GM12865 (cell line): Measurements from ENCODE around the gene HNF1B.
A peak's percentile ranks its signal among the peaks of the same experiment; 100 is the strongest.

ENCODE experiments used
- DNase-seq: peaks from one replicate; pipeline ENCODE4 v3.0.0; 2010; ENCODE audit warnings: low read depth
- H3K4me3 ChIP-seq: 2 replicates; pipeline ENCODE4 v1.5.1; 2011; ENCODE audit warnings: mild to moderate bottlenecking, low read depth, low read length, control low read depth
- CTCF ChIP-seq: IDR thresholded peaks from 2 replicates; pipeline ENCODE4 v1.5.1; 2011; ENCODE audit warnings: low read length, control low read depth, low read depth, inconsistent platforms; ENCODE audit not compliant: insufficient read depth; ENCODE audit errors: missing control alignments

HNF1B gene

DNA sequence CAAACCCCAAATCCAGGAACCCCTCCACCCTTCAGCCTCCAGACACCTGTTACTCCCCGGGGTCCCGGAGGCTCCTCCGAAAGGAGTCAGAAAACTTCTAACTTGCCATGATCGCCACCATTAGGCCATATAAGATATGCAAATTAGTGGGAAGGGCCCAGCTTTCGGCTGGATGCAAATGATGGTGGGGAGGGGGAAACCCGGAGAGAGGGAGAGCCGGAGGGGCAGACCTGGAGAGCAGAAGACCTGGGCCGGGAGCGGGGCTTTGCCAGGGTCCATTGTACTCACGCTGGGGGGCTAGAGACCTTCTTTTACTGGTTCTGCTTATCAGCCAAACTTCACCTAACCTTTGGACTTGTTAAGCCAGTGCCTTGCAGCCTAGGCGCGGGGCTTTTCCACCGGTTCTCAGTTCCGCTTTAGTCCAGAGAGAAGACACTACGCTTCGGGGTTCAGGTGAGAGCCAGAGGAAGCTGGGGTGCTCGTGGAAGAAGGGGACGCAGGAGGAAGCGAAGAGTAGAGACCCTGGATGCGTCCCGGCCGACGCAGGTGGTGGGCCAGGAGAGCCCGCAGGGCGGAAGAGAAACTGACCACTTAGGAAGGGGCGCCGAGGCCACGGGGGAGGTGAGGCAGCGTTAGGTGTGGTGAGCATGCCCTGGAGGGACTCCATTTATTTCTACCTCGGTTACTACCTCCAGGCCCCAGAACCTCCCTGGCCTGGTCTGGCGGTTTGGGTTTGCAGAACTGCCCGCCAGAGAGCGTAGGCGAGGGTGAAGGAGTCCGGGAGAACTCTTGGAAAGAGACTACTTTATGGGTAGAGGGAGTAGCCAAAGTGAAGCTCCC lies at the start of gene HNF1B:
Gene HNF1B (minus strand): TSS at position 99 of the 840 bp plus-strand sequence. CDS start 175 bp downstream, outside the sequence.
- TF ChIP-seq CTCF = no peak
- DNase-seq = peak; percentile 68
- peak within 1 kb of the TSS; percentile 54 for H3K4me3 ChIP-seq

GRCh38 chr17:37792787-37793186 lies 47.9 kb upstream of the HNF1B start:
- DNase-seq = no peak
- no peak for TF ChIP-seq CTCF
- no peak overlapping the region for H3K4me3 ChIP-seq

GRCh38 chr17:37791447-37792399 lies 46.9 kb upstream of the HNF1B start:
- TF ChIP-seq CTCF = peak; percentile 75
- DNase-seq = peak; percentile 84
- H3K4me3 ChIP-seq = no peak overlapping the region

- TF ChIP-seq CTCF = no peak
- H3K4me3 ChIP-seq = no peak overlapping the region
- no peak for DNase-seq
These were observed 45.1 kb upstream of the HNF1B start for GRCh38 chr17:37789771-37790541.

DNA sequence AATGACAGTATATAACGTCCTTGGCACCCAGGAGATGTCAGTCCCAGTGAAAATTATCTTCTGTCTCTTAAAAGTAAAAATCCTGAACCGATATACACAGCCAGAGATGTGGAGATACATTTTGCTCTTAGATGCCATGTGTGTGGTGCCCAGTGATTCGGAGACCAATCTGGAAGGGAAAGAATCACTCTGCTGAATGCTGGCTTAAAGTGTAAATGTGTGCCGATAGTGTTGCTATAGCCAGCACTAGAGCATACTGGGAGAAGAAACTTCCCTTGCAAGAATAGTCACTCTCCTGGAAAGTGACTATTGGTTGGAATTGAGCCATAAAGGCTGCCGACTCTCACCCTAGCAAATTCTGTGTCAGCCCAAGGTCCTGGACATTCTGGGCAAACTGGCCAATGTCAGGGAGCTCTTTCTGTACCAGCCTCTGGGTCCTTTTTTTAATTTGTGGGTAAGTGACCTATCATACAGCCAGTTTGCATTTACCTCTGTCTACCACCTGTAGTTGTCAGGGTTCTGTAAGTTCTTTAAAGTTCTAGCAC lies 44.2 kb upstream of the HNF1B start:
- H3K4me3 ChIP-seq = no peak overlapping the region
- no peak for DNase-seq
- no peak for TF ChIP-seq CTCF

DNA sequence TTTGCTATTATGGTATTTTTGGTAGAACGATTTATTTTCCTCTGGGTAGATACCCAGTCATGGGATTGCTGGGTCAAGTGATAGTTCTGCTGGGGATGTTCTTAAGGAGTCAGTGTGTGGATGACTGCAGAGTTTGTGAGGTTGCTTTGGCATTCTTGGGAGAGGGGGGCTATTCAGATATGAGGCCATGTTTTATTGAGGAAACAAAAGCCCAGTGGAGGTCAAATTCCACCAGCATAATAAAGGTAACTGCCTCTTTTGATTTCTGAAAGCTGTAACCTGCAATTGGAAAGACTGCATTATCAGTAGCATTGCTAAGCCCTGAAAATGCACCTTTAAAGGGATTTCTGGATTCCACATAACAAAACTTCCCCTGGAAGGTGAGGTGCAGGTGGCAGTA lies 43.7 kb upstream of the HNF1B start:
- no peak for DNase-seq
- TF ChIP-seq CTCF = no peak

More for the DNA sequence above, 43.7 kb upstream of the HNF1B start:
- no peak overlapping the region for H3K4me3 ChIP-seq
